ENCODE measurements around the gene CALML5.

Gene CALML5

GRCh38 chr10:5542100-5542499, 42.7 kb upstream of the CALML5 start:
- H3K36me3 ChIP-seq (ENCODE audit: control insufficient read depth, insufficient read depth, low read length) = no peaks in the 10 kb centered on the region
- H3K27ac ChIP-seq (ENCODE audit: low read length) = no peak overlapping the region
- no peaks in the 10 kb centered on the region for H3K9me3 ChIP-seq (ENCODE audit: control insufficient read depth, insufficient read depth, low read length)
- H3K27me3 ChIP-seq (ENCODE audit: control insufficient read depth, insufficient read depth, low read length) = no peaks in the 10 kb centered on the region
- no CpG with 5 or more reads among the region's 1 CpG for WGBS (ENCODE audit: insufficient coverage, insufficient read length)
- H3K4me1 ChIP-seq (ENCODE audit: control insufficient read depth, insufficient read depth, low read length) = no peaks in the 10 kb centered on the region
- no peak for DNase-seq (ENCODE audit: low read depth, low spot score)
- H3K4me3 ChIP-seq (ENCODE audit: low read length) = no peak overlapping the region

GRCh38 chr10:5540891-5541290, 41.5 kb upstream of the CALML5 start:
- no peaks in the 10 kb centered on the region for H3K9me3 ChIP-seq (ENCODE audit: control insufficient read depth, insufficient read depth, low read length)
- DNase-seq (ENCODE audit: low read depth, low spot score) = no peak
- H3K27me3 ChIP-seq (ENCODE audit: control insufficient read depth, insufficient read depth, low read length) = no peaks in the 10 kb centered on the region
- no peaks in the 10 kb centered on the region for H3K4me1 ChIP-seq (ENCODE audit: control insufficient read depth, insufficient read depth, low read length)
- H3K36me3 ChIP-seq (ENCODE audit: control insufficient read depth, insufficient read depth, low read length) = no peaks in the 10 kb centered on the region
- no peak overlapping the region for H3K4me3 ChIP-seq (ENCODE audit: low read length)
- no CpG with 5 or more reads among the region's 3 CpGs for WGBS (ENCODE audit: insufficient coverage, insufficient read length)
- H3K27ac ChIP-seq (ENCODE audit: low read length) = no peak overlapping the region

- Histone ChIP-seq H3K4me3 (ENCODE audit: low read length) (no peak overlapping the region), H3K9me3 (ENCODE audit: control insufficient read depth, insufficient read depth, low read length) (no peaks in the 10 kb centered on the region), H3K27me3 (ENCODE audit: control insufficient read depth, insufficient read depth, low read length) (no peaks in the 10 kb centered on the region), H3K36me3 (ENCODE audit: control insufficient read depth, insufficient read depth, low read length) (no peaks in the 10 kb centered on the region), H3K27ac (ENCODE audit: low read length) (no peak overlapping the region), H3K4me1 (ENCODE audit: control insufficient read depth, insufficient read depth, low read length) (no peaks in the 10 kb centered on the region)
- WGBS (ENCODE audit: insufficient coverage, insufficient read length) = no CpG with 5 or more reads among the region's 9 CpGs
- DNase-seq (ENCODE audit: low read depth, low spot score) = no peak
These were observed 40.7 kb upstream of the CALML5 start for GRCh38 chr10:5540080-5540479.

GRCh38 chr10:5538892-5539651, 39.7 kb upstream of the CALML5 start:
- DNase-seq (ENCODE audit: low read depth, low spot score) = no peak
- Histone ChIP-seq H3K27ac (ENCODE audit: low read length) (no peak overlapping the region), H3K4me1 (ENCODE audit: control insufficient read depth, insufficient read depth, low read length) (no peaks in the 10 kb centered on the region), H3K4me3 (ENCODE audit: low read length) (no peak overlapping the region), H3K9me3 (ENCODE audit: control insufficient read depth, insufficient read depth, low read length) (no peaks in the 10 kb centered on the region), H3K27me3 (ENCODE audit: control insufficient read depth, insufficient read depth, low read length) (no peaks in the 10 kb centered on the region), H3K36me3 (ENCODE audit: control insufficient read depth, insufficient read depth, low read length) (no peaks in the 10 kb centered on the region)
- no CpG with 5 or more reads among the region's 19 CpGs for WGBS (ENCODE audit: insufficient coverage, insufficient read length)

GRCh38 chr10:5538446-5538845, 39.1 kb upstream of the CALML5 start:
- Histone ChIP-seq H3K27ac (ENCODE audit: low read length) (no peak overlapping the region), H3K36me3 (ENCODE audit: control insufficient read depth, insufficient read depth, low read length) (no peaks in the 10 kb centered on the region), H3K4me1 (ENCODE audit: control insufficient read depth, insufficient read depth, low read length) (no peaks in the 10 kb centered on the region), H3K27me3 (ENCODE audit: control insufficient read depth, insufficient read depth, low read length) (no peaks in the 10 kb centered on the region), H3K4me3 (ENCODE audit: low read length) (no peak overlapping the region), H3K9me3 (ENCODE audit: control insufficient read depth, insufficient read depth, low read length) (no peaks in the 10 kb centered on the region)
- no peak for DNase-seq (ENCODE audit: low read depth, low spot score)
- no CpG with 5 or more reads among the region's 9 CpGs for WGBS (ENCODE audit: insufficient coverage, insufficient read length)

- Histone ChIP-seq H3K36me3 (ENCODE audit: control insufficient read depth, insufficient read depth, low read length) (no peaks in the 10 kb centered on the region), H3K9me3 (ENCODE audit: control insufficient read depth, insufficient read depth, low read length) (no peaks in the 10 kb centered on the region), H3K27ac (ENCODE audit: low read length) (no peak overlapping the region), H3K4me3 (ENCODE audit: low read length) (no peak overlapping the region), H3K4me1 (ENCODE audit: control insufficient read depth, insufficient read depth, low read length) (no peaks in the 10 kb centered on the region), H3K27me3 (ENCODE audit: control insufficient read depth, insufficient read depth, low read length) (no peaks in the 10 kb centered on the region)
- no CpG with 5 or more reads among the region's 6 CpGs for WGBS (ENCODE audit: insufficient coverage, insufficient read length)
- DNase-seq (ENCODE audit: low read depth, low spot score) = no peak
These were observed 38.3 kb upstream of the CALML5 start for GRCh38 chr10:5537684-5538083.

- H3K4me3 ChIP-seq (ENCODE audit: low read length) = no peak overlapping the region
- no peak for DNase-seq (ENCODE audit: low read depth, low spot score)
- H3K27me3 ChIP-seq (ENCODE audit: control insufficient read depth, insufficient read depth, low read length) = no peaks in the 10 kb centered on the region
- no peaks in the 10 kb centered on the region for H3K9me3 ChIP-seq (ENCODE audit: control insufficient read depth, insufficient read depth, low read length)
- no CpG with 5 or more reads among the region's 7 CpGs for WGBS (ENCODE audit: insufficient coverage, insufficient read length)
- H3K36me3 ChIP-seq (ENCODE audit: control insufficient read depth, insufficient read depth, low read length) = no peaks in the 10 kb centered on the region
- no peak overlapping the region for H3K27ac ChIP-seq (ENCODE audit: low read length)
- H3K4me1 ChIP-seq (ENCODE audit: control insufficient read depth, insufficient read depth, low read length) = no peaks in the 10 kb centered on the region
These were observed 37.2 kb upstream of the CALML5 start for GRCh38 chr10:5536486-5537081.

GRCh38 chr10:5534880-5535856, 35.8 kb upstream of the CALML5 start:
- no peak overlapping the region for H3K4me3 ChIP-seq (ENCODE audit: low read length)
- H3K9me3 ChIP-seq (ENCODE audit: control insufficient read depth, insufficient read depth, low read length) = no peaks in the 10 kb centered on the region
- H3K27me3 ChIP-seq (ENCODE audit: control insufficient read depth, insufficient read depth, low read length) = no peaks in the 10 kb centered on the region
- no peaks in the 10 kb centered on the region for H3K4me1 ChIP-seq (ENCODE audit: control insufficient read depth, insufficient read depth, low read length)
- no CpG with 5 or more reads among the region's 8 CpGs for WGBS (ENCODE audit: insufficient coverage, insufficient read length)
- no peak for DNase-seq (ENCODE audit: low read depth, low spot score)
- H3K36me3 ChIP-seq (ENCODE audit: control insufficient read depth, insufficient read depth, low read length) = no peaks in the 10 kb centered on the region
- H3K27ac ChIP-seq (ENCODE audit: low read length) = no peak overlapping the region

- H3K36me3 ChIP-seq (ENCODE audit: control insufficient read depth, insufficient read depth, low read length) = no peaks in the 10 kb centered on the region
- H3K9me3 ChIP-seq (ENCODE audit: control insufficient read depth, insufficient read depth, low read length) = no peaks in the 10 kb centered on the region
- H3K4me3 ChIP-seq (ENCODE audit: low read length) = no peak overlapping the region
- no peak for DNase-seq (ENCODE audit: low read depth, low spot score)
- no CpG with 5 or more reads among the region's 38 CpGs for WGBS (ENCODE audit: insufficient coverage, insufficient read length)
- no peak overlapping the region for H3K27ac ChIP-seq (ENCODE audit: low read length)
- no peaks in the 10 kb centered on the region for H3K27me3 ChIP-seq (ENCODE audit: control insufficient read depth, insufficient read depth, low read length)
- no peaks in the 10 kb centered on the region for H3K4me1 ChIP-seq (ENCODE audit: control insufficient read depth, insufficient read depth, low read length)
These were observed 34.9 kb upstream of the CALML5 start for GRCh38 chr10:5534051-5534821.
